ENCODE data around the gene PRDM15.

DNA sequence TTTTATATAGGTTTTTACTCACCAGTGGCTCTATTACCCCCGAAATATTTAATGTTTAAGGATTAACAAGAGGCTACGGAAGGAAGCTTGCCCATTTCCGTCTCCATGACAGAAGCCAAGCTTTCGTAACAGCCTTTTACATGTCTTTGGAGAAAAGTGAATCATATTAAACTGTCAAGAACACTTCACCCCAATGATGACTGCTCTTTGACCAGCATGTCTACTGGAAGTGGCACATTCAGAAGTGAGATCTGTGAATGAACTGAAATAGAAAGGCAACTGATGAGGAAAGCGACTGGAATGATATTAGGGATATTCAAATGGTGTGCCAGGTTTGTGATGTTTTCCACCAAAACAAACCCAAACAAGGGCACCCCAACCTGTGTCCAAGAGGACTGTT, 8.5 kb upstream of the PRDM15 start:
- no peak for TF ChIP-seq CTCF (IDR thresholded peaks at IDR 0.05; ENCODE audit: low read depth, low read length, missing input control)
- no peak for TF ChIP-seq GABPA (IDR thresholded peaks at IDR 0.05 in 1 of 2, conservative IDR thresholded peaks at IDR 0.05 in 1 of 2)
- no peak for TF ChIP-seq EGR1 (IDR thresholded peaks at IDR 0.05; ENCODE audit: low read depth in 2 of 2)
- no peak for TF ChIP-seq MAX (IDR thresholded peaks at IDR 0.05)
- no peak for TF ChIP-seq SP1 (IDR thresholded peaks at IDR 0.05)
- TF ChIP-seq HNF4A (conservative IDR thresholded peaks at IDR 0.05) = no peak
- TF ChIP-seq ZBTB33 (IDR thresholded peaks at IDR 0.05) = no peak
- TF ChIP-seq YY1 (IDR thresholded peaks at IDR 0.05) = no peak
- no peak for TF ChIP-seq JUND (IDR thresholded peaks at IDR 0.05)
- TF ChIP-seq TAF1 (conservative IDR thresholded peaks at IDR 0.05) = no peak
- no peak for TF ChIP-seq HNF4G (IDR thresholded peaks at IDR 0.05)
- TF ChIP-seq RAD21 (IDR thresholded peaks at IDR 0.05) = no peak
- no peak for TF ChIP-seq REST (IDR thresholded peaks at IDR 0.05)
- no peak for TF ChIP-seq ATF3 (IDR thresholded peaks at IDR 0.05)

All from liver (tissue), 3 donors.